Measurements from ENCODE around the gene PEX14. TPM values are rescaled to one million over a fixed set of nuclear protein-coding genes. Genes with fewer than 3 reads are reported as not detected.
"Not testable (repeated sequence)": the region's sequence is repeated elsewhere in the genome, so short reads cannot be mapped to it uniquely, and the experiment has no call there.

PEX14 gene
- total and polyA plus RNA-seq, 2 experiments from 2014 or later: 10.0 to 20.9 TPM

DNA sequence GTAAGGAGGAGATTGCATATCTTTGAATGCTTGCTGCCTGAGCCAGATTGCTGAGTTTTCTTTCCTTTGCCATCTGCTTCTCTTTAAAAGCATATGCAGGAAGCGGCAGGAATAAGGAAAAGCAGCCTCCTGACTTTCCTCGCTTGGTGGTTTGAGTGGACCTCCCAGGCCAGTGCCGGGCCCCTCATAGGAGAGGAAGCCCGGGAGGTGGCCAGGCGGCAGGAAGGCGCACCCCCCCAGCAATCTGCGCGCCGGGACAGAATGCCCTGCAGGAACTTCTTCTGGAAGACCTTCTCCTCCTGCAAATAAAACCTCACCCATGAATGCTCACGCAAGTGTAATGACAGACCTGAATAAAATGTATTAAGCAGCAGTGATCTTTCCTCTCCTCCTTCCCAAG is 23.5 kb upstream of the PEX14 start:
- Histone ChIP-seq H4K20me1 (ENCODE audit: insufficient read depth, poor library complexity, severe bottlenecking) (no peaks in the 10 kb centered on the region), H2AFZ (no peak overlapping the region), H3K27me3 (no peaks in the 10 kb centered on the region), H3K36me3 (replicated peaks; ENCODE audit: insufficient read depth, low read depth) (no peaks in the 10 kb centered on the region), H3K9me3 (ENCODE audit: low read depth) (no peaks in the 10 kb centered on the region), H3K9me2 (replicated peaks; ENCODE audit: insufficient read depth) (no peaks in the 10 kb centered on the region), H3K4me2 (peak overlapping the region; percentile 65), H3K79me2 (no peaks in the 10 kb centered on the region), H3K4me3 (no peak overlapping the region), H3K27ac (peak overlapping the region; percentile 10), H3K4me1 (ENCODE audit: insufficient read depth) (peaks cover 10% of the 10 kb centered on the region)
- 15% methylated on average over 10 of the region's 10 CpGs for WGBS (ENCODE audit: low lambda C conversion rate, missing lambda C conversion rate)
- TF ChIP-seq EZH2phosphoT487 (IDR thresholded peaks at IDR 0.05; ENCODE audit: low read depth, severe bottlenecking, unreplicated experiment) (no peak), EZH2 (IDR thresholded peaks at IDR 0.05; ENCODE audit: borderline replicate concordance) (no peak)
- TF ChIP-seq, protein P1, sequence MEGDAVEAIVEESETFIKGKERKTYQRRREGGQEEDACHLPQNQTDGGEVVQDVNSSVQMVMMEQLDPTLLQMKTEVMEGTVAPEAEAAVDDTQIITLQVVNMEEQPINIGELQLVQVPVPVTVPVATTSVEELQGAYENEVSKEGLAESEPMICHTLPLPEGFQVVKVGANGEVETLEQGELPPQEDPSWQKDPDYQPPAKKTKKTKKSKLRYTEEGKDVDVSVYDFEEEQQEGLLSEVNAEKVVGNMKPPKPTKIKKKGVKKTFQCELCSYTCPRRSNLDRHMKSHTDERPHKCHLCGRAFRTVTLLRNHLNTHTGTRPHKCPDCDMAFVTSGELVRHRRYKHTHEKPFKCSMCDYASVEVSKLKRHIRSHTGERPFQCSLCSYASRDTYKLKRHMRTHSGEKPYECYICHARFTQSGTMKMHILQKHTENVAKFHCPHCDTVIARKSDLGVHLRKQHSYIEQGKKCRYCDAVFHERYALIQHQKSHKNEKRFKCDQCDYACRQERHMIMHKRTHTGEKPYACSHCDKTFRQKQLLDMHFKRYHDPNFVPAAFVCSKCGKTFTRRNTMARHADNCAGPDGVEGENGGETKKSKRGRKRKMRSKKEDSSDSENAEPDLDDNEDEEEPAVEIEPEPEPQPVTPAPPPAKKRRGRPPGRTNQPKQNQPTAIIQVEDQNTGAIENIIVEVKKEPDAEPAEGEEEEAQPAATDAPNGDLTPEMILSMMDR (IDR thresholded peaks at IDR 0.05; ENCODE audit: poor library complexity): no peak
- no peak for DNase-seq (ENCODE audit: low spot score)

GRCh38 chr1:10456048-10456447 is 18.7 kb upstream of the PEX14 start:
- Histone ChIP-seq H4K20me1 (ENCODE audit: insufficient read depth, poor library complexity, severe bottlenecking) (no peaks in the 10 kb centered on the region), H3K36me3 (replicated peaks; ENCODE audit: insufficient read depth, low read depth) (no peaks in the 10 kb centered on the region), H3K4me1 (ENCODE audit: insufficient read depth) (peaks cover 3% of the 10 kb centered on the region), H3K27ac (no peak overlapping the region), H3K4me2 (no peak overlapping the region), H3K4me3 (no peak overlapping the region), H3K79me2 (no peaks in the 10 kb centered on the region), H3K27me3 (no peaks in the 10 kb centered on the region), H3K9me2 (replicated peaks; ENCODE audit: insufficient read depth) (no peaks in the 10 kb centered on the region), H2AFZ (no peak overlapping the region), H3K9me3 (ENCODE audit: low read depth) (no peaks in the 10 kb centered on the region)
- TF ChIP-seq, protein P1 (IDR thresholded peaks at IDR 0.05; ENCODE audit: poor library complexity): no peak
- TF ChIP-seq EZH2 (IDR thresholded peaks at IDR 0.05; ENCODE audit: borderline replicate concordance): no peak
- no peak for TF ChIP-seq EZH2phosphoT487 (IDR thresholded peaks at IDR 0.05; ENCODE audit: low read depth, severe bottlenecking, unreplicated experiment)
- WGBS (ENCODE audit: low lambda C conversion rate, missing lambda C conversion rate): 91% methylated on average over 5 of the region's 5 CpGs
- no peak for DNase-seq (ENCODE audit: low spot score)

GRCh38 chr1:10456661-10457060 is 18.1 kb upstream of the PEX14 start:
- Histone ChIP-seq H3K36me3 (replicated peaks; ENCODE audit: insufficient read depth, low read depth) (no peaks in the 10 kb centered on the region), H3K9me2 (replicated peaks; ENCODE audit: insufficient read depth) (no peaks in the 10 kb centered on the region), H3K9me3 (ENCODE audit: low read depth) (no peaks in the 10 kb centered on the region), H3K79me2 (no peaks in the 10 kb centered on the region), H3K27me3 (no peaks in the 10 kb centered on the region), H2AFZ (no peak overlapping the region), H3K4me1 (ENCODE audit: insufficient read depth) (no peaks in the 10 kb centered on the region), H3K4me2 (no peak overlapping the region), H3K27ac (no peak overlapping the region), H3K4me3 (no peak overlapping the region), H4K20me1 (ENCODE audit: insufficient read depth, poor library complexity, severe bottlenecking) (no peaks in the 10 kb centered on the region)
- DNase-seq (ENCODE audit: low spot score): no peak
- TF ChIP-seq EZH2 (IDR thresholded peaks at IDR 0.05; ENCODE audit: borderline replicate concordance) (no peak), EZH2phosphoT487 (IDR thresholded peaks at IDR 0.05; ENCODE audit: low read depth, severe bottlenecking, unreplicated experiment) (no peak)
- TF ChIP-seq, protein P1 (IDR thresholded peaks at IDR 0.05; ENCODE audit: poor library complexity): no peak
- 74% methylated on average over 7 of the region's 7 CpGs for WGBS (ENCODE audit: low lambda C conversion rate, missing lambda C conversion rate)

GRCh38 chr1:10457462-10457861 is 17.3 kb upstream of the PEX14 start:
- not testable (repeated sequence) for H3K9me2 ChIP-seq (replicated peaks; ENCODE audit: insufficient read depth); H4K20me1 ChIP-seq (ENCODE audit: insufficient read depth, poor library complexity, severe bottlenecking); H3K27ac ChIP-seq; H3K36me3 ChIP-seq (replicated peaks; ENCODE audit: insufficient read depth, low read depth); H3K4me2 ChIP-seq; DNase-seq (ENCODE audit: low spot score); H3K4me1 ChIP-seq (ENCODE audit: insufficient read depth); H3K9me3 ChIP-seq (ENCODE audit: low read depth); H3K4me3 ChIP-seq; H3K27me3 ChIP-seq; H3K79me2 ChIP-seq; H2AFZ ChIP-seq
- WGBS (ENCODE audit: low lambda C conversion rate, missing lambda C conversion rate): 78% methylated on average over 7 of the region's 7 CpGs

Data from hepatocyte (in vitro differentiated cells).